Calu3 (cell line): ENCODE measurements around the gene KIRREL3. TPM values are rescaled to one million over a fixed set of nuclear protein-coding genes. Genes with fewer than 3 reads are reported as not detected.
A peak's percentile ranks its signal among the peaks of the same experiment; 100 is the strongest.

Source experiments
- BruUV-seq: library from RNA; stranded (reverse); fragments of 400-500 nt; replicated peaks from 2 replicates; lab custom pipeline; 2021; lab: Mats Ljungman, UMichigan
- CTCF ChIA-PET: fragments of 300-600 bp; sonication (Branson Sonifier 250); formaldehyde crosslinking; loops from one replicate; lab custom pipeline; 2022; ENCODE audit warnings: antibody characterized with exemption; lab: Charles Lee
- DNase-seq: peaks from one replicate; pipeline ENCODE4 v3.0.0; 2022
- H3K27ac Mint-ChIP-seq: one replicate; pipeline ENCODE4 v1.8.0; 2022; ENCODE audit warnings: mixed read lengths; ENCODE audit not compliant: unreplicated experiment
- H3K27me3 Mint-ChIP-seq: one replicate; pipeline ENCODE4 v1.8.0; 2022; ENCODE audit warnings: mixed read lengths; ENCODE audit not compliant: unreplicated experiment
- H3K36me3 Mint-ChIP-seq: one replicate; pipeline ENCODE4 v1.8.0; 2022; ENCODE audit warnings: mild to moderate bottlenecking, moderate library complexity, mixed read lengths; ENCODE audit not compliant: insufficient read depth, unreplicated experiment
- H3K4me1 Mint-ChIP-seq: one replicate; pipeline ENCODE4 v1.8.0; 2022; ENCODE audit warnings: mild to moderate bottlenecking, low read depth, mixed read lengths; ENCODE audit not compliant: unreplicated experiment
- H3K4me3 Mint-ChIP-seq: one replicate; pipeline ENCODE4 v1.8.0; 2022; ENCODE audit warnings: mild to moderate bottlenecking, low read depth, moderate library complexity, mixed read lengths; ENCODE audit not compliant: unreplicated experiment
- H3K9me3 Mint-ChIP-seq: one replicate; pipeline ENCODE4 v1.8.0; 2022; ENCODE audit warnings: low read depth, mixed read lengths; ENCODE audit not compliant: unreplicated experiment
- CTCF ChIP-seq: fragments of 200-600 bp; IDR thresholded peaks from one replicate; pipeline ENCODE4 v1.8.0; 2022; ENCODE audit warnings: antibody characterized with exemption; ENCODE audit not compliant: unreplicated experiment
- intact Hi-C: fragments of 100-400 bp; cut with micrococcal nuclease; formaldehyde crosslinking; loops from one replicate; pipeline ENCODE4 v1.10.0; 2022; ENCODE audit not compliant: unreplicated experiment
- total RNA-seq: library from RNA; stranded (reverse); gene quantifications from 2 replicates; pipeline ENCODE4 v1.2.3, GENCODE V29; 2022

Gene KIRREL3
- total RNA-seq, 1 experiment from 2014 or later: 0.26 TPM

- CTCF ChIA-PET: interaction anchor here (0.5 kb wide), 1 partner anchor 522 kb away, joined by 4 read pairs; no protein-coding TSS in a partner anchor
- intact Hi-C loops: no loop called here
- Mint-ChIP-seq H3K4me3 (no peak overlapping the region), H3K36me3 (no peaks in the 10 kb centered on the region), H3K4me1 (no peaks in the 10 kb centered on the region), H3K9me3 (no peaks in the 10 kb centered on the region), H3K27me3 (peaks cover 11% of the 10 kb centered on the region), H3K27ac (no peak overlapping the region)
- peak; percentile 8 for DNase-seq
- no TSS peak for BruUV-seq
- no peak for TF ChIP-seq CTCF
These were observed 407.8 kb downstream of the KIRREL3 start for GRCh38 chr11:126592496-126593410.

GRCh38 chr11:126591966-126592489 lies 408.5 kb downstream of the KIRREL3 start:
- BruUV-seq: no TSS peak
- intact Hi-C loops: no loop called here
- no peak overlapping the region for H3K4me3 Mint-ChIP-seq
- CTCF ChIA-PET: no interaction called here
- peak; percentile 5 for DNase-seq
- H3K27me3 Mint-ChIP-seq: peaks cover 4% of the 10 kb centered on the region
- no peak overlapping the region for H3K27ac Mint-ChIP-seq
- no peaks in the 10 kb centered on the region for H3K36me3 Mint-ChIP-seq
- no peaks in the 10 kb centered on the region for H3K4me1 Mint-ChIP-seq
- H3K9me3 Mint-ChIP-seq: no peaks in the 10 kb centered on the region
- TF ChIP-seq CTCF: no peak

GRCh38 chr11:126589492-126589803 lies 411.1 kb downstream of the KIRREL3 start:
- no TSS peak for BruUV-seq
- intact Hi-C loops: no loop called here
- DNase-seq: no peak
- no peaks in the 10 kb centered on the region for H3K36me3 Mint-ChIP-seq
- H3K9me3 Mint-ChIP-seq: no peaks in the 10 kb centered on the region
- TF ChIP-seq CTCF: no peak
- no peaks in the 10 kb centered on the region for H3K4me1 Mint-ChIP-seq
- no peak overlapping the region for H3K4me3 Mint-ChIP-seq
- CTCF ChIA-PET: no interaction called here
- no peak overlapping the region for H3K27ac Mint-ChIP-seq
- H3K27me3 Mint-ChIP-seq: no peaks in the 10 kb centered on the region

GRCh38 chr11:126588630-126589491 lies 411.7 kb downstream of the KIRREL3 start:
- no peaks in the 10 kb centered on the region for H3K36me3 Mint-ChIP-seq
- H3K4me3 Mint-ChIP-seq: no peak overlapping the region
- no peaks in the 10 kb centered on the region for H3K27me3 Mint-ChIP-seq
- no peak for TF ChIP-seq CTCF
- no peaks in the 10 kb centered on the region for H3K9me3 Mint-ChIP-seq
- CTCF ChIA-PET: no interaction called here
- no peak overlapping the region for H3K27ac Mint-ChIP-seq
- no peaks in the 10 kb centered on the region for H3K4me1 Mint-ChIP-seq
- no TSS peak for BruUV-seq
- no peak for DNase-seq
- intact Hi-C loops: no loop called here
